NCI-H460 (cell line): ENCODE data around the gene TMCC1. TPM values are rescaled to one million over a fixed set of nuclear protein-coding genes. Genes with fewer than 3 reads are reported as not detected.
"Not testable (repeated sequence)": the region's sequence is repeated elsewhere in the genome, so short reads cannot be mapped to it uniquely, and the experiment has no call there.

Source experiments
- DNase-seq: peaks from one replicate; pipeline ENCODE4 v3.0.0-alpha.2; 2016; ENCODE audit warnings: low read depth; ENCODE audit errors: extremely low read depth
- polyA plus RNA-seq: library from polyadenylated mRNA; depleted of rRNA; stranded (reverse); fragments of >200 nt; gene quantifications from 2 replicates; pipeline ENCODE4 v1.2.3, GENCODE V29; 2014; cell fraction: nucleus; rRNA removed
- total RNA-seq: library from RNA; depleted of rRNA; stranded (reverse); fragments of >200 nt; shearing (Covaris generic); gene quantifications from 2 replicates; pipeline ENCODE4 v1.2.3, GENCODE V29; 2014; rRNA removed

The TMCC1 gene
- total RNA-seq, result 8.0 and 9.7 TPM in 2 replicates
- 4.0 and 5.9 TPM in 2 replicates for polyA plus RNA-seq

- DNase-seq, result peak; percentile 74
These were observed at the start of gene TMCC1 for GRCh38 chr3:129893581-129894070. Gene TMCC1 (minus strand): TSS chr3:129893711.

- DNase-seq, result no peak
These were observed 49.5 kb upstream of the TMCC1 start for GRCh38 chr3:129943020-129943419.

GRCh38 chr3:129942296-129942695 is 48.8 kb upstream of the TMCC1 start:
- DNase-seq, result peak; percentile 47

- no peak for DNase-seq
These were observed 46.6 kb upstream of the TMCC1 start for GRCh38 chr3:129940086-129940485.

- no peak for DNase-seq
These were observed 44.8 kb upstream of the TMCC1 start for GRCh38 chr3:129938140-129938930.

- DNase-seq, result no peak
These were observed 44.2 kb upstream of the TMCC1 start for GRCh38 chr3:129937717-129938116.

GRCh38 chr3:129936757-129937156 is 43.2 kb upstream of the TMCC1 start:
- peak; percentile 44 for DNase-seq

GRCh38 chr3:129934234-129935123 is 41.0 kb upstream of the TMCC1 start:
- DNase-seq, result peak; percentile 22

- no peak for DNase-seq
These were observed 40.0 kb upstream of the TMCC1 start for GRCh38 chr3:129933471-129933870.

- no peak for DNase-seq
These were observed 35.9 kb upstream of the TMCC1 start for GRCh38 chr3:129929383-129929782.

GRCh38 chr3:129927072-129927471 is 33.6 kb upstream of the TMCC1 start:
- no peak for DNase-seq

- no peak for DNase-seq
These were observed 26.3 kb upstream of the TMCC1 start for GRCh38 chr3:129919806-129920205.

- DNase-seq, result no peak
These were observed 25.8 kb upstream of the TMCC1 start for GRCh38 chr3:129919357-129919756.

- DNase-seq, result no peak
These were observed 24.9 kb upstream of the TMCC1 start for GRCh38 chr3:129918461-129918860.

GRCh38 chr3:129917423-129918007 is 24.0 kb upstream of the TMCC1 start:
- DNase-seq, result no peak

- no peak for DNase-seq
These were observed 20.1 kb upstream of the TMCC1 start for GRCh38 chr3:129913618-129914017.

- no peak for DNase-seq
These were observed 17.9 kb upstream of the TMCC1 start for GRCh38 chr3:129911261-129911861.

- DNase-seq, result not testable (repeated sequence)
These were observed 15.7 kb upstream of the TMCC1 start for GRCh38 chr3:129909235-129909634.

- no peak for DNase-seq
These were observed 14.9 kb upstream of the TMCC1 start for GRCh38 chr3:129908417-129908816.

GRCh38 chr3:129901272-129901671 is 7.8 kb upstream of the TMCC1 start:
- DNase-seq, result not testable (repeated sequence)

- DNase-seq, result no peak
These were observed 3.5 kb upstream of the TMCC1 start for GRCh38 chr3:129897026-129897425.
